C4-2B (cell line): Measurements from ENCODE around the gene KRABD2.
"Not testable (repeated sequence)": the region's sequence is repeated elsewhere in the genome, so short reads cannot be mapped to it uniquely, and the experiment has no call there.

Experiments used
- H3K27ac ChIP-seq: fragments of 450-650 bp; 2 replicates; pipeline ENCODE4 v1.5.1; 2017
- CTCF ChIP-seq: fragments of 450-650 bp; conservative IDR thresholded peaks from 2 replicates; pipeline ENCODE4 v1.5.1; 2017; ENCODE audit warnings: mild to moderate bottlenecking
- ZFX ChIP-seq: fragments of 450-650 bp; IDR thresholded peaks from 2 replicates; pipeline ENCODE4 v1.6.1; 2017

KRABD2 gene

GRCh38 chr17:8402921-8403536 is 26.5 kb upstream of the KRABD2 start:
- H3K27ac ChIP-seq: no peak overlapping the region
- TF ChIP-seq ZFX (no peak), CTCF (no peak)

GRCh38 chr17:8401107-8401506 is 24.6 kb upstream of the KRABD2 start:
- no peak for TF ChIP-seq ZFX
- TF ChIP-seq CTCF: no peak

GRCh38 chr17:8398980-8399379 is 22.5 kb upstream of the KRABD2 start:
- no peak overlapping the region for H3K27ac ChIP-seq
- TF ChIP-seq CTCF (no peak), ZFX (no peak)

More at GRCh38 chr17:8401107-8401506, 24.6 kb upstream of the KRABD2 start:
- no peak overlapping the region for H3K27ac ChIP-seq

- no peak within 1 kb of the TSS for H3K27ac ChIP-seq
- TF ChIP-seq ZFX (no peak), CTCF (no peak)
Observed at GRCh38 chr17:8397636-8398035, 21.1 kb upstream of the KRABD2 start, which contains the start of gene RNF222. TSS of gene RNF222 (minus strand) at chr17:8397827. CDS start at chr17:8393461, 4,366 bp downstream.

- not testable (repeated sequence) for H3K27ac ChIP-seq
Observed at GRCh38 chr17:8394497-8394896, 18.0 kb upstream of the KRABD2 start.

- TF ChIP-seq CTCF: no peak
- TF ChIP-seq ZFX: no peak
- no peak overlapping the region for H3K27ac ChIP-seq
Observed at GRCh38 chr17:8393470-8394231, 17.1 kb upstream of the KRABD2 start.

- TF ChIP-seq ZFX (no peak), CTCF (no peak)
- H3K27ac ChIP-seq: no peak overlapping the region
Observed at GRCh38 chr17:8392674-8393469, 16.4 kb upstream of the KRABD2 start.
